GM12872 (cell line): Measurements from ENCODE around the gene ELAPOR1.

Source experiments
- TF ChIP-seq, protein P1 (sequence below): IDR thresholded peaks from 3 replicates; pipeline ENCODE4 v1.5.1; 2011; ENCODE audit warnings: low read depth, mild to moderate bottlenecking, low read length, moderate library complexity; ENCODE audit not compliant: insufficient read depth

The ELAPOR1 gene

DNA sequence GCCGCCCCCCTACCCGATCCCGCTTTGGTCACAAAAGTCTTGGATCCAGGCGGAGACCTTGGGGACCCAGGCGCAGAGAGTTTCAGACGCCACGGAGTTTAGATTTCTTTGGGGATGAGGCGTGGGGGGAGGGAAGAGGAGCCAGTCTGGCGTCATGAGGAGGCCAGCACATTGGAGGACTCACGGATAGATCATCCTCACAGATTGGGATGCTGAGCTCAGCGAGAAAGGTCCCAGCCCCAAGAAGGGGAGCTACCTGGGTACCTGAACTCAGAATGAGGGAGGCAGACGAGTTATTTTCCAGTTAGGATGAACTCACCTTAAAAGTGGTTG lies 393 bp downstream of the ELAPOR1 start:
- TF ChIP-seq, protein P1, sequence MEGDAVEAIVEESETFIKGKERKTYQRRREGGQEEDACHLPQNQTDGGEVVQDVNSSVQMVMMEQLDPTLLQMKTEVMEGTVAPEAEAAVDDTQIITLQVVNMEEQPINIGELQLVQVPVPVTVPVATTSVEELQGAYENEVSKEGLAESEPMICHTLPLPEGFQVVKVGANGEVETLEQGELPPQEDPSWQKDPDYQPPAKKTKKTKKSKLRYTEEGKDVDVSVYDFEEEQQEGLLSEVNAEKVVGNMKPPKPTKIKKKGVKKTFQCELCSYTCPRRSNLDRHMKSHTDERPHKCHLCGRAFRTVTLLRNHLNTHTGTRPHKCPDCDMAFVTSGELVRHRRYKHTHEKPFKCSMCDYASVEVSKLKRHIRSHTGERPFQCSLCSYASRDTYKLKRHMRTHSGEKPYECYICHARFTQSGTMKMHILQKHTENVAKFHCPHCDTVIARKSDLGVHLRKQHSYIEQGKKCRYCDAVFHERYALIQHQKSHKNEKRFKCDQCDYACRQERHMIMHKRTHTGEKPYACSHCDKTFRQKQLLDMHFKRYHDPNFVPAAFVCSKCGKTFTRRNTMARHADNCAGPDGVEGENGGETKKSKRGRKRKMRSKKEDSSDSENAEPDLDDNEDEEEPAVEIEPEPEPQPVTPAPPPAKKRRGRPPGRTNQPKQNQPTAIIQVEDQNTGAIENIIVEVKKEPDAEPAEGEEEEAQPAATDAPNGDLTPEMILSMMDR: no peak

DNA sequence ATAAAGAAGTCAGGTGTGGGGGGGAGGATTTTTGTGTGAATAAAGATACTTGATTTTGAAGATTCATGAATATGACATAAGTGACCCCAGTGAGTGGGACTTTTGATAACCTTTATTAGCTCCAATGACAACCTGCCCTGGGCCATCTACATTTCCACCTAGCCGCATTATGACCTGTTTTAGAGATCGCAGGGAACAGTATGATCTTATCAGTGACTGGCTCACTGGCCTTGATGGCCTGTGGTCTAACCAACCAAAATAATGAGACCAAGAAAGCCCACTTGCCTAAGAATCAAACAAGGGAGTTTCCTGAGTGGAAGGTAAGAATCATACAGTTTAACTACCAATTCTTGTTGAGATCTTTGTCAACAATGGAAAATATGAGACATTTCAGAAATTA lies 1.8 kb downstream of the ELAPOR1 start:
- TF ChIP-seq, protein P1: no peak

DNA sequence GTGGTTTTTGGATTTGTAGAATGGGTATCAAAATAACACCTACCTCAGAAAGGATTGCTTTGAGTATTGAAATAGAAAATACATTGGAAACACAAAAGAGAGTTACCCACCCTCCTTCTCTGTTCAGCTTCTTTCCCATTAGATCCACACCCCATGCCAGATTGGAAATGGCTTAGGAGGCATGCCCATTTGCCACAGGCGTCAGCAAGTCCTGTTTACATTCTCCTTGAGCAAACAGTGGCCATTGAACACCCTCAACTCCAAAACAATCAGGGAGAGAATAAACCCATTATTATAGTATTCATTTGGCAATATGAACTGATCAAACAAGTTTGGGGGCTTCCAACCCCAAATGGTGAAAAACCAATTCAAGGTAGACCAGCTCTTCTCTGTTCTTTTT lies 2.4 kb downstream of the ELAPOR1 start:
- TF ChIP-seq, protein P1: no peak

DNA sequence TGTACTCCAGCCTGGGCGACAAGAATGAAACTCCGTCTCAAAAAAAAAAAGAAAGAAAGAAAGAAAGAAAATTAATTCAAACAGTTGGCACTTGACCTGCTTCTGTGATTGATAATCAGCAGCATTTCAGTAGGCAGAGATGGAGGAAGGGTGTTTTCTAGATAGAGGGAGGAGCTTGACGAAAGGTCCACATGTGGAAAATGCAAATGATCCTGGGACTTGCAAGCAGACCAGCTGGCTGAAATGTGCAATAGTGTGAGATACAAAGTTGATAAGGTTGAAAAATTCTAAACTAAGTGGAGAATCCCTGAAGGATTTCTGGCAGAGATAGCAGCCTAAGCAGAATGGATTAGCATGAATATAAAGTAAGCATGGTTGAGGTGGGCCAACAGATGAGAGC lies 4.2 kb downstream of the ELAPOR1 start:
- TF ChIP-seq, protein P1: no peak

DNA sequence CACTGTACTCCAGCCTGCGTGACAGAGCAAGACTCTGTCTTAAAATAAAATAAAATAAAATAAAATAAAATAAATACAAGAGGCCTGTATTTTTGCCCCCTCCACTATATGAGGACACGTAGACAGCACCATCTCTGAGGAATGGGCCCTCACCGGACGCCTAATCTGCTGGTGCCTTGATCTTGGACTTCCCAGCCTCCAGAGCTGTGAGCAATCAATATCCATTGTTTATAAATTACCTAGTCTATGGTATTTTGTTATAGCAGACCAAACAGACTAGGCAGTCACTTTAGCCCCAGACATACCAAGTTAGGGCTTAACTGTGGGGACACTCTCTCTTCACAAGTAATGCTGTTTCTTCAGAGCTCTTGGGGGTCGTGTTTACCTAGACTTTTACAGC lies 6.4 kb downstream of the ELAPOR1 start:
- TF ChIP-seq, protein P1: no peak

DNA sequence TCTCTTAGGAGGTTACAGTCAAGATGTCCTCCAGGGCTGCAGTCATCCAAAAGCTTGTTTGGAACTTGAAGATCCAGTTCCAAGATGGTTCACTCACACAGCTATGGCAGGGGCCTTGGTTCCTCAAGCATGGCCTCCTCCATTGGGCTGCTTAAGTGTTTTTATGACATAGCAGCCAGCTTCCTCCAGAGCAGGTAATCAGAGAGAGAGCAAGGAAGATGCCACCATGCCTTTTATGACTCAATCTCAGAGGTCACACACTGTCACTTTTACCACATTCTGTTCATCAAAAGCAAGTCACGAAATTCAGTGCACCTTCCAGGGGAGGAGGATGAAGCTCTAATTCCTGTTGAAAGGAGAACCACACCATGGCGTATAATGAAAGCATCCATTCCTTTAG lies 17.1 kb downstream of the ELAPOR1 start:
- TF ChIP-seq, protein P1: no peak

DNA sequence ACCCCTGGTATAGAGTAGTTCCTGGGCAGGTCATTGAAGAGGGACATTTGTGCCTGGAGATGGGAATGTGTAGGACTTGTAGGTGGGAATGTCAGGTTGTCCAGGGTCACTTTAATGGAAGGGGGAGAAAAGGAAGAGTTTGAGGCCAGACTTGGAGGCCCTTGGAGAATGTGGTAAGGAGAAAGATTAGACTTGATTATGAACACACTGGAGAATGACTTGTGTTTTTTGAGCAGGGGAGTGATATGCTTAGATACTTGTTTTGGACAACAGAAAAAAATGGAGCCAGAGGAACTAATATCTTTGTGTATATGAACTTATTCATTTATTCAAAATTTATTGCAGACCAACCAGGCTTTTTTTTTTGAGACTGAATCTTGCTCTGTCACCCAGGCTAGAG lies 17.9 kb downstream of the ELAPOR1 start:
- TF ChIP-seq, protein P1: no peak
